HepG2 (cell line): Measurements from ENCODE around the gene PLXND1. TPM values are rescaled to one million over a fixed set of nuclear protein-coding genes. Genes with fewer than 3 reads are reported as not detected.

Experiments used
- ARNT2 ChIP-seq: sonication (generic); formaldehyde crosslinking; IDR thresholded peaks from 2 replicates; pipeline ENCODE4 v1.8.0; 2022; ENCODE audit warnings: mild to moderate bottlenecking, low read depth, missing genetic modification reagents, moderate library complexity
- CBX5 ChIP-seq: sonication (generic); formaldehyde crosslinking; IDR thresholded peaks from 2 replicates; pipeline ENCODE4 v1.4.0; 2020; ENCODE audit warnings: missing genetic modification reagents, borderline replicate concordance
- CEBPG ChIP-seq: IDR thresholded peaks from 2 replicates; pipeline ENCODE4 v1.6.1; 2016
- FUBP1 ChIP-seq: sonication (generic); formaldehyde crosslinking; IDR thresholded peaks from 2 replicates; pipeline ENCODE4 v1.5.1; 2020; ENCODE audit warnings: missing genetic modification reagents, mild to moderate bottlenecking, borderline replicate concordance
- NCOA1 ChIP-seq: sonication (generic); formaldehyde crosslinking; IDR thresholded peaks from 2 replicates; pipeline ENCODE4 v1.9.0; 2021; ENCODE audit warnings: missing genetic modification reagents
- NPAS2 ChIP-seq: sonication (generic); formaldehyde crosslinking; IDR thresholded peaks from 2 replicates; pipeline ENCODE4 v1.8.0; 2022; ENCODE audit warnings: mild to moderate bottlenecking, missing genetic modification reagents, borderline replicate concordance
- RARG ChIP-seq: sonication (generic); formaldehyde crosslinking; IDR thresholded peaks from 2 replicates; pipeline ENCODE4 v1.4.0; 2020; ENCODE audit warnings: low read depth, mild to moderate bottlenecking, missing genetic modification reagents
- REXO4 ChIP-seq: sonication (generic); formaldehyde crosslinking; IDR thresholded peaks from 2 replicates; pipeline ENCODE4 v1.8.0; 2022; ENCODE audit warnings: missing genetic modification reagents, mild to moderate bottlenecking, borderline replicate concordance
- RNF2 ChIP-seq: fragments of 450-650 bp; conservative IDR thresholded peaks from 2 replicates; pipeline ENCODE4 v1.6.1; 2016; ENCODE audit warnings: low read depth
- ZFP41 ChIP-seq: sonication (generic); formaldehyde crosslinking; IDR thresholded peaks from 2 replicates; pipeline ENCODE4 v1.4.0; 2020; ENCODE audit warnings: mild to moderate bottlenecking, missing genetic modification reagents, borderline replicate concordance
- ZFP91 ChIP-seq: sonication (generic); formaldehyde crosslinking; IDR thresholded peaks from 2 replicates; pipeline ENCODE4 v1.9.0; 2022; ENCODE audit warnings: missing genetic modification reagents, mild to moderate bottlenecking, borderline replicate concordance
- ZFY ChIP-seq: sonication (generic); formaldehyde crosslinking; IDR thresholded peaks from 2 replicates; pipeline ENCODE4 v1.4.0; 2020; ENCODE audit warnings: missing genetic modification reagents
- ZMYM4 ChIP-seq: sonication (generic); formaldehyde crosslinking; IDR thresholded peaks from 2 replicates; pipeline ENCODE4 v1.8.1; 2023; ENCODE audit warnings: mild to moderate bottlenecking, missing genetic modification reagents
- ZNF331 ChIP-seq: sonication (generic); formaldehyde crosslinking; IDR thresholded peaks from 2 replicates; pipeline ENCODE4 v1.4.0; 2020; ENCODE audit warnings: missing genetic modification reagents
- ZNF574 ChIP-seq: sonication (generic); formaldehyde crosslinking; IDR thresholded peaks from 2 replicates; pipeline ENCODE4 v1.4.0; 2020; ENCODE audit warnings: missing genetic modification reagents
- ZNF605 ChIP-seq: sonication (generic); formaldehyde crosslinking; IDR thresholded peaks from 2 replicates; pipeline ENCODE4 v1.8.0; 2022; ENCODE audit warnings: mild to moderate bottlenecking, missing genetic modification reagents
- ZNF746 ChIP-seq: sonication (generic); formaldehyde crosslinking; IDR thresholded peaks from 2 replicates; pipeline ENCODE4 v1.8.0; 2022; ENCODE audit warnings: mild to moderate bottlenecking, missing genetic modification reagents
- ZNF775 ChIP-seq: sonication (generic); formaldehyde crosslinking; IDR thresholded peaks from 2 replicates; pipeline ENCODE4 v1.4.0; 2020; ENCODE audit warnings: missing genetic modification reagents, mild to moderate bottlenecking, moderate library complexity, borderline replicate concordance
- ZNF879 ChIP-seq: sonication (generic); formaldehyde crosslinking; IDR thresholded peaks from 2 replicates; pipeline ENCODE4 v1.8.1; 2023; ENCODE audit warnings: missing genetic modification reagents
- polyA plus RNA-seq, 8 experiments: library from polyadenylated mRNA; depleted of rRNA in 3 of 8; stranded (reverse) in 7 of 8; unstranded in 1 of 8; fragments of >200 nt; fragmentation: Illumina TruSeq in 4 of 8; extraction: Trizol in 4 of 8; gene quantifications; 2 replicates each; pipeline versions ENCODE4 v1.2.1 to v1.2.3, GENCODE V29; 2011 to 2016; ENCODE audit warnings: low read depth in 4 of 8, missing spikeins in 1 of 8, mixed read lengths in 1 of 8; ENCODE audit not compliant: insufficient read depth in 1 of 8
- total RNA-seq, 5 experiments: library from RNA; depleted of rRNA; stranded (reverse); fragments of >200 nt; fragmentation: Illumina TruSeq; extraction: Trizol; gene quantifications; 2 replicates each; pipeline ENCODE4 v1.2.3, GENCODE V29; 2016; ENCODE audit warnings: low read depth in 1 of 5
- TF ChIP-seq, protein P1 (sequence below): sonication (generic); formaldehyde crosslinking; conservative IDR thresholded peaks from 2 replicates; pipeline ENCODE4 v1.4.0; 2020; ENCODE audit warnings: missing genetic modification reagents
- TF ChIP-seq, protein P2 (sequence below): sonication (generic); formaldehyde crosslinking; IDR thresholded peaks from 2 replicates; pipeline ENCODE4 v1.5.1; 2020; ENCODE audit warnings: mild to moderate bottlenecking, moderate library complexity, missing genetic modification reagents

PLXND1 gene
- total and polyA plus RNA-seq, 2 of the 13 experiments (the other 11 are each of a cell fraction or from before 2014, with no cell fraction given), result 15.9 to 42.0 TPM

DNA sequence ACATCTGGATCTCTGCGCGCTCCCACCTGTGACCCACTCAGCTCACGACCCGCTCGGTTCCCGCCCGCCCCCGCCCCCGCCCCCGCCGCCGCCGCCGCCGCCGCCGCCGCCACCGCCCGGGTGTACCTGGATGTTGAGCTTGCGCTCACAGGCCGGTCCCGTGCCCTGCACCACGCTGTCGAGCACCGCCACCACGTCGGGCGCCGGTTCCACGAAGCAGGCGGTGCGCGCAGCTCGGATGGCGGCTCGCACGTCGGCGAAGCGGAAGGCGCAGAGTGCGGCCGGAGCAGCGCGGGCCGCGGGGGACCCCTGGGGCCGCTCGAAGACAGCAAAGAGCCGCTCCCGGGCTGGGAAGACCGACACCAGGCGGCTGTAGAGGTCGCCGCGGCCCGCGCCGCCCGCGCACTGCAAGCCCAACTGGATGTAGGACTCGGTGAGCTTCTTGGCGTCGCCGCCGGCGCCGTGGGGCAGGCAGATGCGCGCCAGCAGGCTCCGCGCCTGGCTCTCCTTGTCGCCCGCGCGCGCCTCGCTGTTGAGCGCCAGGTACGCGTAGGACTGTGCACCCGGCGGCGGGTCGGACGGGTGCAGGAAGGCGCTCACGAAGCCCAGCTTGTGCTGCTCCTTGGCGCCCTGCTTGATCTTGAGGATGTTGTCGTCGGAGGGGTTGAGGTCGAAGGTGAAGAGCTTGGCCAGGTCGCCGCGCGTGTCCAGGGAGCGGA is 1.1 kb downstream of the PLXND1 start (continued):
- TF ChIP-seq, protein P1, sequence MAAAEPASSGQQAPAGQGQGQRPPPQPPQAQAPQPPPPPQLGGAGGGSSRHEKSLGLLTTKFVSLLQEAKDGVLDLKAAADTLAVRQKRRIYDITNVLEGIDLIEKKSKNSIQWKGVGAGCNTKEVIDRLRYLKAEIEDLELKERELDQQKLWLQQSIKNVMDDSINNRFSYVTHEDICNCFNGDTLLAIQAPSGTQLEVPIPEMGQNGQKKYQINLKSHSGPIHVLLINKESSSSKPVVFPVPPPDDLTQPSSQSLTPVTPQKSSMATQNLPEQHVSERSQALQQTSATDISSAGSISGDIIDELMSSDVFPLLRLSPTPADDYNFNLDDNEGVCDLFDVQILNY, result no peak
- 0 out of 2 replicates have a peak, but pooled peaks have one; percentile 40 for TF ChIP-seq NCOA1
- TF ChIP-seq ZNF331, result no peak; the same call in 1 of the 2 replicates
- no peak for TF ChIP-seq CBX5
- TF ChIP-seq CEBPG, result no peak
- no peak for TF ChIP-seq FUBP1 (CRISPR knock-in tag)
- no peak for TF ChIP-seq ZNF775
- TF ChIP-seq ZFP91 (CRISPR knock-in tag), result peak; percentile 80; the same call in 1 of the 2 replicates
- TF ChIP-seq ZNF605 (CRISPR knock-in tag), result no peak
- TF ChIP-seq ZFY, result no peak
- TF ChIP-seq ZMYM4 (CRISPR knock-in tag), result no peak
- 0 out of 2 replicates have a peak, but pooled peaks have one; percentile 6 for TF ChIP-seq NPAS2 (CRISPR knock-in tag)
- TF ChIP-seq ZNF574 (CRISPR knock-in tag), result peak; percentile 49
- TF ChIP-seq RNF2, result 0 out of 2 replicates have a peak, but pooled peaks have one; percentile 32
- TF ChIP-seq, protein P2, sequence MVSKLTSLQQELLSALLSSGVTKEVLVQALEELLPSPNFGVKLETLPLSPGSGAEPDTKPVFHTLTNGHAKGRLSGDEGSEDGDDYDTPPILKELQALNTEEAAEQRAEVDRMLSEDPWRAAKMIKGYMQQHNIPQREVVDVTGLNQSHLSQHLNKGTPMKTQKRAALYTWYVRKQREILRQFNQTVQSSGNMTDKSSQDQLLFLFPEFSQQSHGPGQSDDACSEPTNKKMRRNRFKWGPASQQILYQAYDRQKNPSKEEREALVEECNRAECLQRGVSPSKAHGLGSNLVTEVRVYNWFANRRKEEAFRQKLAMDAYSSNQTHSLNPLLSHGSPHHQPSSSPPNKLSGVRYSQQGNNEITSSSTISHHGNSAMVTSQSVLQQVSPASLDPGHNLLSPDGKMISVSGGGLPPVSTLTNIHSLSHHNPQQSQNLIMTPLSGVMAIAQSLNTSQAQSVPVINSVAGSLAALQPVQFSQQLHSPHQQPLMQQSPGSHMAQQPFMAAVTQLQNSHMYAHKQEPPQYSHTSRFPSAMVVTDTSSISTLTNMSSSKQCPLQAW (CRISPR knock-in tag), result no peak
- no peak for TF ChIP-seq RARG (CRISPR knock-in tag)
- no peak for TF ChIP-seq ZNF879 (CRISPR knock-in tag)
- TF ChIP-seq ZNF746 (CRISPR knock-in tag), result no peak
- TF ChIP-seq ARNT2 (CRISPR knock-in tag), result no peak
- TF ChIP-seq ZFP41 (CRISPR knock-in tag), result no peak
- no peak for TF ChIP-seq REXO4 (CRISPR knock-in tag)
